Fibroblast of skin of scalp (primary cell): Measurements from ENCODE around the gene CA6.
"Not testable (repeated sequence)": the region's sequence is repeated elsewhere in the genome, so short reads cannot be mapped to it uniquely, and the experiment has no call there.

ENCODE experiments used
- DNase-seq: peaks from one replicate; pipeline ENCODE4 v3.0.0-alpha.2; 2013

Gene CA6

DNA sequence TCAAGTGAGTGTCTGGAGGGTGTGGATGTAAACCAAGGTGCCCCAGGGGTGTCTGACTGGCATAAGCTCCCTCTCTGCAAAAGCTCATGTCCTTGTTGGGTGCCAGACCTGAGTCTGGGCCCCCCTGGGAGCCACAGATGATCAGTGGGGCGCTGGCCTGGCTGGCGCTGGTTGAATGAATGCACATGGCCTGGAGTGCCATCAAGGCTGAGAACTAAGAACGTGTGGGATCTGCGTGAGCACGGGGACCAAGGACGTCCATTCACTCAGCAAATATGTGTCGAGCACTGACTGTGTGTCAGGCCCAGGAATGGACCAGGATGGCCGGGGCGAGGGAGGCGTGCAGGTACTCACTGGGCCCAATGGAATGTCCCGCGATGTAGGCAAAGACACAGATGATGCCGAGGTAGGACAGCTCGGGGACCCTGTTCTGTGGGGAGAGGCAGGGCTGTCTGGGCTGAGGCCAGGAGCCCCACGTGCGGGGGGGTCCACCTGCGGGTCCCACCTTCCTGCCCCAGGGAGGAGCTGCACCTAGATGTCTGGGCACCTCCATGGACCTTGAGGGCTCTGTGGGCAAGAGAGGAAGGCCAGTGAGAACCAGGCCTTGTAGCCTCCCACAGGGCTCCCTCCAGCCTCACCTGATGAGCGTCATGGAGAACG lies 61.4 kb downstream of the CA6 start:
- DNase-seq: no peak

DNA sequence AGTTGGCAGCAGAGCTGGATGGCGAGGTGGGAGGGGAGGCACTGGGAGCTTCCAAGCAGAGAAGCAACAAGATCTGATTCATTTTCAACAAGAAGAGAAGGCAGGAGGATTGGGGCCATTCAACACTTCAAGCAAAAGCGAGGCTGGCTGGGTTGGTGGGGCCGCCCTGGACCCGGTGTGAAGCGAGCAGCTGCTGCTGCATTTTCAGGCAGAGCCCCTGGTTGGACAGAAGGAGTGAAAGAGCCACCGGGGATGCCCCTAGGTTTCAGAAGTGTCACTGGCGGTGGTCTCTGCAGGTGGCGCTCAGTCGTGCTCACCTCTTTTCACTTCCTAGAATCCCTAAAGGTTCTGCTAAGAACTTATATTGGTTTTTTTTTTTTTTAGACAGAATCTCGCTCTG lies 62.6 kb downstream of the CA6 start:
- no peak for DNase-seq

DNA sequence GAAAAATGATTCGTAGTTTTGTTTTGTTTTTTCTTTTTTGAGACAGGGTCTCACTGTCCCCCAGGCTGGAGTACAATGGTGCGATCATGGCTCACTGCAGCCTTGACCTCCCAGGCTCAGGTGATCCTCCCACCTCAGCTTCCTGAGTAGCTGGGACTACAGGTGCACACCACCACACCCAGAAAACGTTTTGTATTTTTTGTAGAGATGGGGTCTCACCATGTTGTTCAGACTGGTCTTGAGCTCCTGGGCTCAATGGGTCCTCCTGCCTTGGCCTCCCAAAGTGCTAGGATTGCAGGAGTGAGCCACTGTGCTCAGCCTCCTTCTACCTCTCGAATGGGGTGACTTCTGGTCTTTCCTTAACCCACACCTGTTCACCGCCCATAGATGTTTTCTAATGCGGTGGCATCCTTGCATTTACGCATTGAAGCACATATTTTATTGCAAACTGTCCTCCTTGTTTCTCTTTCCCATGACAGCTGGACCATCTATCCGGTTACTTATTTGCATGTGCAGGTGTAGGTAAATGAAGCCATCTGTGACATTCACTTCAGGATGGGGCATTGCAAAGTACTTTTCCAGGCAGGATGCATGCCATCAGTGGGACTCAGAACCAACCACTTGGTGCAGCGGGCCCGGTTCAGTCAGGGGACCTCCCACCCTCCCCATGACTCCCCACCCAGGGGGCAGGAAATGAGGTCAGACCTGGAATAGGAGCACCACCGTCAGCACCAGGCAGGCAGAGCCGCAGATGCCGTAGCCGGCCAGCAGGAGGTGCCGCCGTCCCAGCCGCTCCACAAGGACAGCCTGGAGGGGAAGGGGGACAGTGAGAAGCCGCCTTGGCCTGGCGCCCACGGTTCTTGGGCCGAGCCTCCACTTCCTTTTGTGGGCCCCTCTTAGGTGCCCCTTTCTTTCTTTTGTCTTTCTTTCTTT lies 64.0 kb downstream of the CA6 start:
- peak; percentile 30 for DNase-seq

DNA sequence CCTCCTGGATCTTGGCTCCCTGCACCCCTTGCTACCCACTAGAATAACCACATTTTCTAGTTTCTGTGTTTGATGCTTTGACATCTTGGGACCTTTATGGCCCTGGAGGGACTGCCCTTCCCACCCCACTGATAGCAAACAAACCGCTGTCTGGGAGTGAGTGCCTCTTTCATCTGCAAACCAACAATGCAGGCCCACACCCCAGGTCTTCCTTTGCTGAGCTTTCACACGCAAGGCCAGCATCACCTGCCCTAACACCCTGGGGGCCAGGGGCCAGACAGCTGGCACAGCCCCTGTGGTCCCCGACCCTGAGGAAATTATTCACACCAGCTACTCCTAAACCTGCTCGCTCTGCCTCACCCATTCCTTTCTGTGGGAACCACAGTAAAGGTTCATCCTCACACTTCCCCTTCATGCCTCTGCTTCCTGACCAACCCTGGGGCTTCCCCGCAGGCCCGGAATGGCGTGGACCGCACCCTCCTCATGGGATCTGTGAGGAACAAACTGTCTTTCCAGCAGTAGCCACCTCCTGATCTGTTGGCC lies 65.2 kb downstream of the CA6 start:
- DNase-seq: no peak

DNA sequence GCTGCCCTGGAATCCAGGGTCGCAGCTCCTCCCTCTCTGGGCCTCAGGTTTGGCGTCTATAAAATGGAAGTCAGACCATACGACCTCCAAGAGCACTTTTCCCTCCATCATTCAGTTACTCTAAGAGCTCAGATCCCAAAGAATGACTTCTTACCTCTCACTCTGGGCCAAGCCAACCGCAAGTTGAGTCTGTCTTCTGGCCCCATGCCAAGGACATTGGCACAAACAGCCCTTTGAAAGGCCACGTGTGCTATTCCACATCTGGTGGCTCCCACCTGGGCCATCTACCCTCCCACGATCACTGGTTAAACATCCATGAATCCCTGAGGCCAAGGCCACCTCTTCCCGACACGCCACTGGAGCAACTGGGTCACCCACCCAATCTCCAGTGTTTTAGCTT lies 68.2 kb downstream of the CA6 start:
- no peak for DNase-seq

DNA sequence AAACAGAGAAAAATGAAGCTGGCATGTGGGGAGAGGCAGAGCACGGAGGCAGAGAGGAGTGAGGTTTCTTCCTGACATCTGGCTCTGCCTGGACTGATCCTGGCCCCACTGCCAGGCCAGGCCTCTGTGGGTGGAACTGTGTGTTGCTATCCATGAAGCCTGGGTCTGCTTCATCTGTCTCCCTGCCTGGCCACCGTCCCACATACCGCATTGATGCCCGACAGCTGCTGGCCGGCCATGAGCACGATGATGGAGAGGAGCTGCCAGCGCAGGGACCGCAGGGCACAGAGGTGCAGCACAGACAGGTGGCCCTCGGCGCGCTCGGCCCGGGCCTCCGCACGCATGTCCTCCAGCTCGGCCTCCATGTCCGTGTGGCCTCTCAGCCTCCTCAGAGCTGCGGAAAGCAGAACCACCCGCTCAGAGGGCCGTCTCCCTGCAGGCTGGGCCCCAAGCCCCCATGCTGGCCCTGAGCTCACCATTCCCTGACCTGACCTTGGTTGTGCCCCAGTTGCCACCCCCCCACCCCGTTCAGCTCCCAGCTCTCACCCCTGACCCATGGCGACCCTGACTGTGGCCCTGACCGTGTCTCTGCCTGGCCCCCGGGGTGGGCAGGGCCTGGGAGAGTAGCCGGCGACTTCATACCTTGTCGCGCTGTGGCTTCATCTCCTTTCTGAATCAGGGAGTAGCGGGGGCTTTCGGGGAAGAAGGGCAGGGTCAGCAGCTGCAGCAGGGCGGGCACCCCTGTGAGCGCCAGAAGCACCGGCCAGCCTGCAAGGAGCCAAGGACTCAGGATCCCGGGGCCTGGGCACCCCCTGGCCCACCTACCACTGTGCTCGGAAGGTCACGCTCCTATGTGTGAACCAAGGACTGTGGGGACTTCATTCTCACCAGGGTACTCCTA lies 69.1 kb downstream of the CA6 start:
- no peak for DNase-seq

DNA sequence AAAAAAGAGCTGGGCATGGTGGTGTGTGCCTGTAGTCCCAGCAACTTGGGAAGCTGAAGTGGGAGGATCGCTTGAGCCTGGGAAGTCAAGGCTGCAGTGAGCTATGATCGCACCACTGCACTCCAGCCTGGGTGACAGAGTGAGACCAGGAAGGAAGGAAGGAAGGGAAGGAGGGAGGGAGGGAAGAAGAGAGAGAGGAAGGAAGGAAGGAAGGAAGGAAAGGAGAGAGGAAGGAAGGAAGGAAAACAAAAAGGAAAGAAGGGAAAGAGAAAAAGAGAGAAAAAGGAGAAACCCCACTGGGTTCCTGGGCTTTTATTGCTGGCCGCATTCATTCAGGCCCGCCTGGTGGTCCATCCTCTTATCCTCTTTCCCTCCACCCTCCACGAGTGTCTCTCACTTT lies 70.8 kb downstream of the CA6 start:
- no peak for DNase-seq

DNA sequence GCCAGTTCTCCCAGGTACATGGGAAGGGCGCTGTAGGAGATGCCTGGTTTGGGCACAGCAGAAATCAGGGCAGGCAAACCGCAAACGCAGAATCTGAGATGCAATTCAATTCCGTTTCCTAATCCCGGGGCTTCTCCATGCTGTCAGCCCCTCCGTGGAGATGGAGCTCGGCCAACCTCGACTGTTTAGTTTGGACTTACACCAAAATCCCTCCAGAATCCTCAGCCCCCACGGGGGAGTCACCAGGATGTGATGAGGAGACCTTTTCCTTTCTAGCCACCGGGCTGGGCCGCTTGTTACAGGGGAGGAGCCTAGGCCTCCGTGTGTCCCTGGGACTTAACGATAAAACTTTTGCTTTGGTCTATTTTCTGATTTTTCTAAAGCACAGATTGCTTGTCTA lies 72.7 kb downstream of the CA6 start:
- DNase-seq: peak; percentile 34

DNA sequence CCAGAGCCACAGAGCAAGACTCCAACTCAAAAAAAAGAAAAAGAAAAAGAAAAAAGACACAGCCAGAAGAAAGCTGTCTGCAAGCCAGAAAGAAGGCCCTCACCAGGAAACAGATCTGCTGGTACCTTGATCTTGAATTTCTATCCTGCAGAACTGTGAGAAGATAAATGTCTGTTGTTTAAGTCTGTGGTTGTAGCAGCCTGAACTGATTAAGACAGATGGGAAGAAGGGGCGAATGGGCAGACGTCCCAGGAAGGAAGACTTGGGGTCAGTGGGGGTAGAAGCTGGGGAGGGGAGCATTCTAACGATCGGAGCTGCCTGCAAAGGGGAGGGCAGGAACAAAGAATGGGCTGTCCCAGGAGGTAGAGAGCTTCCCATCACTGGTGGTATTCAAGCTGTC lies 74.2 kb downstream of the CA6 start:
- DNase-seq: peak; percentile 9

DNA sequence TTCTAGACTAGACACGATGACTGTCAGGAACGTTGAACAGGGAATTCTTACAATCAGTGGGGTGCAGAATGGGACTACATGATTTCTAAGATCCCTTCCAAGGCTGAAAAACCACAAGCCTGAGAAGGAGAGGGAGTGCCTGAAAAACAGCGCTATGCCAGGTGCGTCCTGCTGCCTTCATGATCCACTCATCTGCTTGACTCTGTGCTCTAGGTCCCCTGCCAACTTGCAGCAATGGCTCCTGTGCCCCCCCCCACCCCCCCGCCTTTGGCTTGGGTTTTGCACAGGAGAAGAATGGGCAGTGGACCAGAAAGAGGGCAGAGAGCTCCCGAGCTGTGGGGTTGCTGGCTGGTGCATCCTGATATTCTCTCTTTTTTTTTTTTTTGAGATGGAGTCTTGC lies 74.6 kb downstream of the CA6 start:
- DNase-seq: no peak

DNA sequence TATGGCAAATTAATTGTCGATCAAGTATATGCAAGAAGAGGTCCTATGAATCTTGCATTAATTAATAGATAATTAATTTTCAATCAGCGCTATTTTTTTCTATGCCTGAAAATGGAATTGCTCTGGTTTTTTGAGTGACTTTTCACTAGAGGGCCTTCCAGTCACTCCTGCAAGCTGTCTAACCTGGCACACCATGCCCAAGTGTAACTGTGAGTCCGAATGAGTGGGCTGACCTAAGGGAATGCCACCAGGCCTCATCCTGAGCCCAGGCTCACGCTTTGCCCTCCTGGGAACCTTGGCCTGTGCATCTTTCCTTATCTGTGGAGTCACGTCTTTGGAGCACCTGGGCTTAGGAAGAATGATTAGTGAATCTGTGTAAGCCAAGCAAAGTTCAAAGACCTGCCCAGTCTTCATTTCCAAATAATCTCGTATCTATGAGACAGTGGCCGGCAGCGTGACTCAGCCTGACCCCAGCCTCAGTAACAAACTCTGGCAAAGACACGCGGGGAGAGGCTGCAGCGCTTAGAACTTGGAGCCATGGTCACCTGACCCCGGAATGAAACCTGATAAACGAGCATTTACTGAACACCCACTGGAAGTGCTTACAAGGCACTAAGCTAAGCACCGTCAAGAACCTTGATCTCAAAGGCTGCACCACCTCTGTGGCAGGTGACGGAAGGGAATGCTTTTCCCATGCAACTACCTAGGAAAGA lies 76.5 kb downstream of the CA6 start:
- DNase-seq: not testable (repeated sequence)

DNA sequence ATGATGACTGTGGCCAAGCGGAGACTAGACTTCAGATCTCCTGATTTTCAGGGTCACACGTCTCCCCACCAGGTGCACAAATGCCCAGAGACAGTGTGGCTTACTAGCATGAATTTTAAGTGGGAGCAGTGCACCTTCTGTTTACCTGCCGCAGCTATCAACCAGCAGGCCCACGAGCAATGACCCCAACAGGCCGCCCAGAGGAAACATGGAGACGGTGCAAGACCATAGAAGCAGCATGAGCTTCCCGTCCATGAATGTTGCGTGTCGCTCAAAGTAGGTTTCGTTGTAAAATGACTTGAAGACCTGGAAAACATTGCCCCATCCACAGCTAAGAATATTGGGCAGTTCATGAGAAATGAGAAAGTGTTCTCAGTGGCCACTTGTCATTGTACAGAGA lies 77.1 kb downstream of the CA6 start:
- no peak for DNase-seq
